PC-3 (cell line): ENCODE data around the gene DKK3. TPM values are rescaled to one million over a fixed set of nuclear protein-coding genes. Genes with fewer than 3 reads are reported as not detected.

Experiments used
- ATAC-seq: fragments of 200-7000 bp; cut with Tn5 transposase; 2 replicates; pipeline ENCODE4 v1.9.1; 2020; ENCODE audit warnings: mild to moderate bottlenecking, moderate library complexity
- BruUV-seq: library from RNA; stranded (reverse); fragments of 400-500 nt; replicated peaks from 2 replicates; lab custom pipeline; 2021; lab: Mats Ljungman, UMichigan
- CTCF ChIA-PET: fragments of 300-600 bp; sonication (Branson Sonifier 250); formaldehyde crosslinking; loops from one replicate; lab custom pipeline; 2022; ENCODE audit warnings: antibody characterized with exemption; lab: Charles Lee
- POLR2A ChIA-PET: fragments of 300-600 bp; sonication (Branson Sonifier 250); formaldehyde crosslinking; loops from one replicate; lab custom pipeline; 2022; ENCODE audit warnings: antibody characterized with exemption; ENCODE audit not compliant: unreplicated experiment; lab: Charles Lee
- DNase-seq: peaks from one replicate; pipeline ENCODE4 v3.0.0-alpha.2; 2015
- H2AFZ ChIP-seq: fragments of 300-600 bp; sonication (generic); 2 replicates; pipeline ENCODE4 v1.6.0; 2016; ENCODE audit warnings: antibody characterized with exemption, low read length
- H3F3A ChIP-seq: fragments of 300-600 bp; sonication (generic); one replicate; pipeline ENCODE4 v1.6.0; 2017; ENCODE audit warnings: antibody characterized with exemption, low read length, control low read depth, mild to moderate bottlenecking; ENCODE audit not compliant: unreplicated experiment
- H3K27ac ChIP-seq: fragments of 300-600 bp; sonication (generic); 2 replicates; pipeline ENCODE4 v1.5.1; 2016; ENCODE audit warnings: mild to moderate bottlenecking, low read length
- H3K27me3 ChIP-seq: fragments of 300-600 bp; sonication (generic); 2 replicates; pipeline ENCODE4 v1.6.1; 2016; ENCODE audit warnings: low read length, mixed read lengths
- H3K36me3 ChIP-seq: fragments of 300-600 bp; sonication (generic); 2 replicates; pipeline ENCODE4 v1.6.1; 2016; ENCODE audit warnings: low read depth, mixed run types, low read length, mixed read lengths
- H3K4me1 ChIP-seq: fragments of 300-600 bp; sonication (generic); 2 replicates; pipeline ENCODE4 v1.5.1; 2016; ENCODE audit warnings: low read length; ENCODE audit not compliant: insufficient read depth
- H3K4me2 ChIP-seq: fragments of 300-600 bp; sonication (generic); 2 replicates; pipeline ENCODE4 v1.6.0; 2016; ENCODE audit warnings: low read length
- H3K4me3 ChIP-seq: fragments of 300-600 bp; sonication (generic); 2 replicates; pipeline ENCODE4 v1.5.1; 2016; ENCODE audit warnings: mild to moderate bottlenecking, low read length, mixed read lengths
- H3K79me2 ChIP-seq: fragments of 300-600 bp; sonication (generic); 2 replicates; pipeline ENCODE4 v1.6.1; 2017; ENCODE audit warnings: low read length, mixed read lengths
- H3K9ac ChIP-seq: fragments of 300-600 bp; sonication (generic); 2 replicates; pipeline ENCODE4 v1.6.0; 2016; ENCODE audit warnings: mild to moderate bottlenecking, low read length
- H3K9me2 ChIP-seq: fragments of 300-600 bp; sonication (generic); replicated peaks from 2 replicates; pipeline ENCODE4 v1.6.1; 2016; ENCODE audit warnings: mixed run types, low read length, mixed read lengths
- H3K9me3 ChIP-seq: fragments of 300-600 bp; sonication (generic); 2 replicates; pipeline ENCODE4 v1.6.1; 2016; ENCODE audit warnings: low read length, mixed read lengths
- H4K20me1 ChIP-seq: fragments of 300-600 bp; sonication (generic); 2 replicates; pipeline ENCODE4 v1.6.1; 2016; ENCODE audit warnings: low read length, mixed read lengths
- CTCF ChIP-seq: fragments of 300-600 bp; sonication (generic); conservative IDR thresholded peaks from 2 replicates; pipeline ENCODE4 v1.5.1; 2017; ENCODE audit warnings: antibody characterized with exemption, low read depth, mild to moderate bottlenecking, low read length
- EZH2 ChIP-seq: fragments of 300-600 bp; sonication (generic); IDR thresholded peaks from one replicate; pipeline ENCODE4 v1.6.1; 2017; ENCODE audit warnings: antibody characterized with exemption, mild to moderate bottlenecking, low read length; ENCODE audit not compliant: unreplicated experiment
- EZH2phosphoT487 ChIP-seq: fragments of 300-600 bp; sonication (generic); IDR thresholded peaks from 2 replicates; pipeline ENCODE4 v1.6.1; 2018; ENCODE audit warnings: mild to moderate bottlenecking, antibody characterized with exemption, low read length, borderline replicate concordance
- intact Hi-C: fragments of 100-400 bp; cut with micrococcal nuclease; formaldehyde crosslinking; loops from 2 replicates; pipeline ENCODE4 v1.9.0; 2023
- total RNA-seq: library from RNA; depleted of rRNA; stranded (reverse); fragments of >200 nt; gene quantifications from 2 replicates; pipeline ENCODE4 v1.2.3, GENCODE V29; 2014

The DKK3 gene
- total RNA-seq, 1 experiment from 2014 or later: 0.07 TPM

GRCh38 chr11:12001186-12001585 is 7.2 kb downstream of the DKK3 start:
- Histone ChIP-seq H3F3A (no peaks in the 10 kb centered on the region), H3K9me2 (no peaks in the 10 kb centered on the region), H3K4me1 (peaks cover 28% of the 10 kb centered on the region), H4K20me1 (no peaks in the 10 kb centered on the region), H3K4me2 (no peak overlapping the region), H3K36me3 (no peaks in the 10 kb centered on the region), H3K9me3 (no peaks in the 10 kb centered on the region), H3K27me3 (no peaks in the 10 kb centered on the region), H3K9ac (no peak overlapping the region), H3K4me3 (no peak overlapping the region), H3K27ac (no peak overlapping the region), H3K79me2 (no peaks in the 10 kb centered on the region), H2AFZ (no peak overlapping the region)
- ATAC-seq (no peak), DNase-seq (no peak)
- intact Hi-C loops: no loop called here
- ChIA-PET POLR2A (no interaction called here), CTCF (no interaction called here)
- TF ChIP-seq CTCF (no peak), EZH2phosphoT487 (no peak), EZH2 (no peak)
- no TSS peak for BruUV-seq

DNA sequence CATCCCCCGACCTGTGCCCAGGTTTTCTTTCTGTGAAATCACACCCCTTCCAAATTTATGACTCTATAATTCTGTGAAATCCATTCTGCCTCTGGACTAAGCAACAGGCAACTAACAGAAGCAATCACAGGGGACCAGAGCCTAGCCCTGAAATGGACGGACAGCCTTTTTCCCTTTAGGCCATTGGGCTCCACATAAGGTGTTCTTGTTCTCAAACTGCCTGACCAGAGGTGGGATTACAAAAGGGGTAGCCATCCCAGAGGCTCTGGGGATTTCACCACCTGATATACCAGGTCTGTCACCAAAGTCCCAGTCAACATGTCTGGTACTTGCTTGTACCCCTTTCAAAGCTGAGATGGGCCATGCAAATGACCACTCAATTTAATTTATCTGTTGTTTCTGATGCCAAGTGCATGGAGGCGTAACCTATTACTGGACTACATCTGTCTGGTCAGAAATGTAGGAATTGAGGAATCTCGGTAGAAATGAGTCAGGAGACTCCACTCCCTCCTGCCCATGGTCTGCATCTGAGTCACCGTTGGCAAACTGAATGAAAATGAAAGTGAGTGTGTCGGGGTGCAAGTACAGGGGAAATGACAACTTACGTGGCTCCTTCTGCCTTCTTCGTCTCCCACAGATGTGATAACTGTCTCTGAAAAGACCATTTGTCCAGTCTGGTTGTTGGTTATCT is 10.2 kb downstream of the DKK3 start:
- Histone ChIP-seq H3K27ac (peak overlapping the region; percentile 55), H2AFZ (peak overlapping the region; percentile 91), H3F3A (no peaks in the 10 kb centered on the region), H3K36me3 (no peaks in the 10 kb centered on the region), H3K79me2 (no peaks in the 10 kb centered on the region), H3K9ac (peak overlapping the region; percentile 47; the same call in 1 of the 2 replicates), H4K20me1 (no peaks in the 10 kb centered on the region), H3K9me3 (no peaks in the 10 kb centered on the region), H3K27me3 (no peaks in the 10 kb centered on the region), H3K4me3 (peak overlapping the region; percentile 72), H3K9me2 (no peaks in the 10 kb centered on the region), H3K4me2 (peak overlapping the region; percentile 92), H3K4me1 (peaks cover 35% of the 10 kb centered on the region)
- peak; percentile 82 for ATAC-seq
- POLR2A ChIA-PET: no interaction called here
- TF ChIP-seq CTCF (no peak), EZH2phosphoT487 (no peak), EZH2 (no peak)
- peak; percentile 88 for DNase-seq
- no TSS peak for BruUV-seq
- intact Hi-C loops: no loop called here
- CTCF ChIA-PET: interaction anchor here (1.1 kb wide), 1 partner anchor 31 kb away, joined by 3 read pairs; no protein-coding TSS in a partner anchor

DNA sequence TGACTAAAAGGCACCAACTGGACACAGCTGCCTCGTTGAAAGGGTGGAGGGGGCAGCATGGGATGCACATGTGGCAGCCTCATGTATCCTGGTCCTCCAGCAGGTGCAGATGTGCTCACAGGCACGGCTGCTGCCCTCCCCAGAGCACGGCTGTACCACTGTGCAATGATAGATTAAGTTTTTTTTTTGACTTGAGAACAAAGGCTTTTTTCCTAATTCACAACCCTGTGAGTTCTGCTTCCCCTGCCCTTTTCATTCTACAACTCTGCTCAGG is 11.4 kb downstream of the DKK3 start:
- BruUV-seq: no TSS peak
- Histone ChIP-seq H3K9me3 (no peaks in the 10 kb centered on the region), H3K9ac (no peak overlapping the region), H3K27me3 (no peaks in the 10 kb centered on the region), H3K9me2 (no peaks in the 10 kb centered on the region), H2AFZ (no peak overlapping the region), H3K4me1 (peaks cover 46% of the 10 kb centered on the region), H3K4me3 (no peak overlapping the region), H4K20me1 (no peaks in the 10 kb centered on the region), H3K36me3 (no peaks in the 10 kb centered on the region), H3F3A (no peaks in the 10 kb centered on the region), H3K27ac (no peak overlapping the region), H3K4me2 (no peak overlapping the region), H3K79me2 (no peaks in the 10 kb centered on the region)
- POLR2A ChIA-PET: no interaction called here
- TF ChIP-seq EZH2phosphoT487 (no peak), EZH2 (no peak), CTCF (no peak)
- ATAC-seq: no peak
- CTCF ChIA-PET: no interaction called here
- intact Hi-C loops: no loop called here
- no peak for DNase-seq
